ENCODE results near the gene HTR3B.
"Not testable (repeated sequence)": the region's sequence is repeated elsewhere in the genome, so short reads cannot be mapped to it uniquely, and the experiment has no call there.

HTR3B gene

GRCh38 chr11:113908098-113908497, 3.5 kb downstream of the HTR3B start:
- ChIA-PET CTCF (interaction anchor here (1.1 kb wide), 1 partner anchor 11 kb away, joined by 4 read pairs; no protein-coding TSS in a partner anchor), POLR2A (ENCODE audit: low non-redundant PET) (no interaction called here)
- H3K27ac ChIP-seq = no peak overlapping the region
- DNase-seq (ENCODE audit: low spot score) = no peak
- TF ChIP-seq CTCF (conservative IDR thresholded peaks at IDR 0.05; ENCODE audit: low read depth) = no peak

GRCh38 chr11:113911491-113911890, 6.9 kb downstream of the HTR3B start:
- POLR2A ChIA-PET (ENCODE audit: low non-redundant PET); DNase-seq (ENCODE audit: low spot score); CTCF ChIA-PET: not testable (repeated sequence)

GRCh38 chr11:113923572-113923971, 19.0 kb downstream of the HTR3B start:
- no peak for TF ChIP-seq CTCF (conservative IDR thresholded peaks at IDR 0.05; ENCODE audit: low read depth)

More at GRCh38 chr11:113911491-113911890, 6.9 kb downstream of the HTR3B start:
- not testable (repeated sequence) for H3K27ac ChIP-seq

GRCh38 chr11:113926273-113927197, 21.9 kb downstream of the HTR3B start:
- POLR2A ChIA-PET (ENCODE audit: low non-redundant PET) = no interaction called here
- CTCF ChIA-PET = no interaction called here

More at GRCh38 chr11:113923572-113923971, 19.0 kb downstream of the HTR3B start:
- ChIA-PET CTCF (interaction anchor here (0.7 kb wide), 1 partner anchor 25 kb away, joined by 3 read pairs; no protein-coding TSS in a partner anchor), POLR2A (ENCODE audit: low non-redundant PET) (no interaction called here)
- no peak overlapping the region for H3K27ac ChIP-seq
- DNase-seq (ENCODE audit: low spot score) = no peak

GRCh38 chr11:113928311-113928710, 23.7 kb downstream of the HTR3B start:
- DNase-seq (ENCODE audit: low spot score) = no peak
- ChIA-PET POLR2A (ENCODE audit: low non-redundant PET) (no interaction called here), CTCF (no interaction called here)
- TF ChIP-seq CTCF (conservative IDR thresholded peaks at IDR 0.05; ENCODE audit: low read depth) = no peak
- no peak overlapping the region for H3K27ac ChIP-seq

More at GRCh38 chr11:113926273-113927197, 21.9 kb downstream of the HTR3B start:
- TF ChIP-seq CTCF (conservative IDR thresholded peaks at IDR 0.05; ENCODE audit: low read depth) = no peak
- DNase-seq (ENCODE audit: low spot score) = no peak
- no peak overlapping the region for H3K27ac ChIP-seq

GRCh38 chr11:113932788-113933187, 28.2 kb downstream of the HTR3B start:
- TF ChIP-seq CTCF (conservative IDR thresholded peaks at IDR 0.05; ENCODE audit: low read depth) = no peak
- ChIA-PET POLR2A (ENCODE audit: low non-redundant PET) (no interaction called here), CTCF (no interaction called here)
- no peak for DNase-seq (ENCODE audit: low spot score)
- H3K27ac ChIP-seq = no peak overlapping the region

- CTCF ChIA-PET = interaction anchor here (0.7 to 0.9 kb wide), 2 partner anchors 22 to 34 kb away, joined by 4 to 6 read pairs; no protein-coding TSS in a partner anchor
- DNase-seq (ENCODE audit: low spot score); POLR2A ChIA-PET (ENCODE audit: low non-redundant PET); H3K27ac ChIP-seq: not testable (repeated sequence)
Observed at GRCh38 chr11:113934193-113934592, 29.6 kb downstream of the HTR3B start.

Measured in RWPE1 (cell line).